ENCODE results near the gene USP17L30.
"Not testable (repeated sequence)": the region's sequence is repeated elsewhere in the genome, so short reads cannot be mapped to it uniquely, and the experiment has no call there.

Gene USP17L30, protein sequence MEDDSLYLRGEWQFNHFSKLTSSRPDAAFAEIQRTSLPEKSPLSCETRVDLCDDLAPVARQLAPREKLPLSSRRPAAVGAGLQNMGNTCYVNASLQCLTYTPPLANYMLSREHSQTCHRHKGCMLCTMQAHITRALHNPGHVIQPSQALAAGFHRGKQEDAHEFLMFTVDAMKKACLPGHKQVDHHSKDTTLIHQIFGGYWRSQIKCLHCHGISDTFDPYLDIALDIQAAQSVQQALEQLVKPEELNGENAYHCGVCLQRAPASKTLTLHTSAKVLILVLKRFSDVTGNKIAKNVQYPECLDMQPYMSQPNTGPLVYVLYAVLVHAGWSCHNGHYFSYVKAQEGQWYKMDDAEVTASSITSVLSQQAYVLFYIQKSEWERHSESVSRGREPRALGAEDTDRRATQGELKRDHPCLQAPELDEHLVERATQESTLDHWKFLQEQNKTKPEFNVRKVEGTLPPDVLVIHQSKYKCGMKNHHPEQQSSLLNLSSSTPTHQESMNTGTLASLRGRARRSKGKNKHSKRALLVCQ

DNA sequence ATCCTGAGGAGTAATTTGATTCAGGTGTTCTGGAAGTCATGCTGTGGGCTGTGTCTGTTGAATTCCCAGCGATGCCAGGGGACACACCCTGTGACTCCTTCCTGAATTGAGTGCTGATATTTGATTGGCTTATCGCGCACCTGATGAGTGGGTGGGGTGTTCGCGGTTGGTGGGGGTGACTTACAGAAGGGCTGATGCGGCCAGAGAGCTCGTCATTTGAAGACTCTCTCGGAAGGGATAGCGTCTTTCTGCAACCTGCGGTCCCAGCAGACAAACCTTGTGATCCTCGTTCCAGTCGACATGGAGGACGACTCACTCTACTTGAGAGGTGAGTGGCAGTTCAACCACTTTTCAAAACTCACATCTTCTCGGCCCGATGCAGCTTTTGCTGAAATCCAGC, at the start of gene USP17L30:
Gene USP17L30 (plus strand): TSS at position 301 of the 400 bp plus-strand sequence. CDS start 0 bp downstream, at position 301.
- not testable (repeated sequence) for H3K27ac ChIP-seq (ENCODE audit: low read depth, low read length); H3K27me3 ChIP-seq (ENCODE audit: insufficient read depth, low read length); H3K36me3 ChIP-seq (ENCODE audit: insufficient read depth, low read length)

DNA sequence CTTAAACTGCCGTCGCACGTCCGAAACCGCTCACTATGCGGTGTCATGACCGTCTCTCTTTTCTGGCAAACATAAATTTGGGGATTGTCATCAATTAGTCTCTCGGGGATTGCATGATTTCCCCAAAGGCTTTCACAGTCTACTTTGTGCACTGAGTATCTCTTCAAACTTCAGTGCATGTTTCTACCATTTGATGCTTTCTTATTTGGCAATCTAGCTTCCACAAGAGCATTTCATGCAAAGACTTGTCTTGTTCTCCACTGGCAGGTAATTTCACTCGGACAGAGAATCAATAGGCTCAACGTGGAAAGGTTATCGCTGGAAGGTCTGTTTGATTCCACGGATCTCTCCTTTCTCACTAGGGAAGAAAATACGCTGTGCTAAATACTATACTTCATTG, 38.7 kb upstream of the USP17L30 start:
- H3K27ac ChIP-seq (ENCODE audit: low read depth, low read length); H3K4me1 ChIP-seq (ENCODE audit: control insufficient read depth, insufficient read depth, low read length, unreplicated experiment); H2AFZ ChIP-seq (ENCODE audit: low read length, unreplicated experiment); H3K36me3 ChIP-seq (ENCODE audit: insufficient read depth, low read length); H3K27me3 ChIP-seq (ENCODE audit: insufficient read depth, low read length); H3K4me3 ChIP-seq (ENCODE audit: low read depth, low read length); H3K79me2 ChIP-seq (ENCODE audit: control insufficient read depth, insufficient read depth, low read length, unreplicated experiment): not testable (repeated sequence)

More for the DNA sequence above, at the start of gene USP17L30:
- H3K79me2 ChIP-seq (ENCODE audit: control insufficient read depth, insufficient read depth, low read length, unreplicated experiment); H3K4me3 ChIP-seq (ENCODE audit: low read depth, low read length); H3K4me1 ChIP-seq (ENCODE audit: control insufficient read depth, insufficient read depth, low read length, unreplicated experiment); H2AFZ ChIP-seq (ENCODE audit: low read length, unreplicated experiment): not testable (repeated sequence)

DNA sequence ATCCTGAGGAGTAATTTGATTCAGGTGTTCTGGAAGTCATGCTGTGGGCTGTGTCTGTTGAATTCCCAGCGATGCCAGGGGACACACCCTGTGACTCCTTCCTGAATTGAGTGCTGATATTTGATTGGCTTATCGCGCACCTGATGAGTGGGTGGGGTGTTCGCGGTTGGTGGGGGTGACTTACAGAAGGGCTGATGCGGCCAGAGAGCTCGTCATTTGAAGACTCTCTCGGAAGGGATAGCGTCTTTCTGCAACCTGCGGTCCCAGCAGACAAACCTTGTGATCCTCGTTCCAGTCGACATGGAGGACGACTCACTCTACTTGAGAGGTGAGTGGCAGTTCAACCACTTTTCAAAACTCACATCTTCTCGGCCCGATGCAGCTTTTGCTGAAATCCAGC, 38.1 kb upstream of the USP17L30 start, which contains the start of gene USP17L24:
Gene USP17L24 (plus strand): TSS at position 301 of the 400 bp plus-strand sequence. CDS start 0 bp downstream, at position 301.
- not testable (repeated sequence) for H3K27me3 ChIP-seq (ENCODE audit: insufficient read depth, low read length); H3K36me3 ChIP-seq (ENCODE audit: insufficient read depth, low read length); H3K4me1 ChIP-seq (ENCODE audit: control insufficient read depth, insufficient read depth, low read length, unreplicated experiment); H3K4me3 ChIP-seq (ENCODE audit: low read depth, low read length); H3K79me2 ChIP-seq (ENCODE audit: control insufficient read depth, insufficient read depth, low read length, unreplicated experiment); H2AFZ ChIP-seq (ENCODE audit: low read length, unreplicated experiment); H3K27ac ChIP-seq (ENCODE audit: low read depth, low read length)

DNA sequence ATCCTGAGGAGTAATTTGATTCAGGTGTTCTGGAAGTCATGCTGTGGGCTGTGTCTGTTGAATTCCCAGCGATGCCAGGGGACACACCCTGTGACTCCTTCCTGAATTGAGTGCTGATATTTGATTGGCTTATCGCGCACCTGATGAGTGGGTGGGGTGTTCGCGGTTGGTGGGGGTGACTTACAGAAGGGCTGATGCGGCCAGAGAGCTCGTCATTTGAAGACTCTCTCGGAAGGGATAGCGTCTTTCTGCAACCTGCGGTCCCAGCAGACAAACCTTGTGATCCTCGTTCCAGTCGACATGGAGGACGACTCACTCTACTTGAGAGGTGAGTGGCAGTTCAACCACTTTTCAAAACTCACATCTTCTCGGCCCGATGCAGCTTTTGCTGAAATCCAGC, 33.3 kb upstream of the USP17L30 start, which contains the start of gene USP17L25:
Gene USP17L25 (plus strand): TSS at position 301 of the 400 bp plus-strand sequence. CDS start 0 bp downstream, at position 301.
- not testable (repeated sequence) for H3K4me1 ChIP-seq (ENCODE audit: control insufficient read depth, insufficient read depth, low read length, unreplicated experiment); H2AFZ ChIP-seq (ENCODE audit: low read length, unreplicated experiment); H3K4me3 ChIP-seq (ENCODE audit: low read depth, low read length); H3K79me2 ChIP-seq (ENCODE audit: control insufficient read depth, insufficient read depth, low read length, unreplicated experiment); H3K27me3 ChIP-seq (ENCODE audit: insufficient read depth, low read length); H3K27ac ChIP-seq (ENCODE audit: low read depth, low read length); H3K36me3 ChIP-seq (ENCODE audit: insufficient read depth, low read length)

DNA sequence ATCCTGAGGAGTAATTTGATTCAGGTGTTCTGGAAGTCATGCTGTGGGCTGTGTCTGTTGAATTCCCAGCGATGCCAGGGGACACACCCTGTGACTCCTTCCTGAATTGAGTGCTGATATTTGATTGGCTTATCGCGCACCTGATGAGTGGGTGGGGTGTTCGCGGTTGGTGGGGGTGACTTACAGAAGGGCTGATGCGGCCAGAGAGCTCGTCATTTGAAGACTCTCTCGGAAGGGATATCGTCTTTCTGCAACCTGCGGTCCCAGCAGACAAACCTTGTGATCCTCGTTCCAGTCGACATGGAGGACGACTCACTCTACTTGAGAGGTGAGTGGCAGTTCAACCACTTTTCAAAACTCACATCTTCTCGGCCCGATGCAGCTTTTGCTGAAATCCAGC, 28.6 kb upstream of the USP17L30 start, which contains the start of gene USP17L26:
Gene USP17L26 (plus strand): TSS at position 301 of the 400 bp plus-strand sequence. CDS start 0 bp downstream, at position 301.
- not testable (repeated sequence) for H2AFZ ChIP-seq (ENCODE audit: low read length, unreplicated experiment); H3K36me3 ChIP-seq (ENCODE audit: insufficient read depth, low read length); H3K4me3 ChIP-seq (ENCODE audit: low read depth, low read length); H3K79me2 ChIP-seq (ENCODE audit: control insufficient read depth, insufficient read depth, low read length, unreplicated experiment); H3K27ac ChIP-seq (ENCODE audit: low read depth, low read length); H3K4me1 ChIP-seq (ENCODE audit: control insufficient read depth, insufficient read depth, low read length, unreplicated experiment); H3K27me3 ChIP-seq (ENCODE audit: insufficient read depth, low read length)

DNA sequence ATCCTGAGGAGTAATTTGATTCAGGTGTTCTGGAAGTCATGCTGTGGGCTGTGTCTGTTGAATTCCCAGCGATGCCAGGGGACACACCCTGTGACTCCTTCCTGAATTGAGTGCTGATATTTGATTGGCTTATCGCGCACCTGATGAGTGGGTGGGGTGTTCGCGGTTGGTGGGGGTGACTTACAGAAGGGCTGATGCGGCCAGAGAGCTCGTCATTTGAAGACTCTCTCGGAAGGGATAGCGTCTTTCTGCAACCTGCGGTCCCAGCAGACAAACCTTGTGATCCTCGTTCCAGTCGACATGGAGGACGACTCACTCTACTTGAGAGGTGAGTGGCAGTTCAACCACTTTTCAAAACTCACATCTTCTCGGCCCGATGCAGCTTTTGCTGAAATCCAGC, 23.8 kb upstream of the USP17L30 start, which contains the start of gene USP17L5:
Gene USP17L5 (plus strand): TSS at position 301 of the 400 bp plus-strand sequence. CDS start 0 bp downstream, at position 301.
- H3K4me1 ChIP-seq (ENCODE audit: control insufficient read depth, insufficient read depth, low read length, unreplicated experiment); H3K79me2 ChIP-seq (ENCODE audit: control insufficient read depth, insufficient read depth, low read length, unreplicated experiment); H3K4me3 ChIP-seq (ENCODE audit: low read depth, low read length); H3K36me3 ChIP-seq (ENCODE audit: insufficient read depth, low read length); H3K27me3 ChIP-seq (ENCODE audit: insufficient read depth, low read length); H2AFZ ChIP-seq (ENCODE audit: low read length, unreplicated experiment); H3K27ac ChIP-seq (ENCODE audit: low read depth, low read length): not testable (repeated sequence)

DNA sequence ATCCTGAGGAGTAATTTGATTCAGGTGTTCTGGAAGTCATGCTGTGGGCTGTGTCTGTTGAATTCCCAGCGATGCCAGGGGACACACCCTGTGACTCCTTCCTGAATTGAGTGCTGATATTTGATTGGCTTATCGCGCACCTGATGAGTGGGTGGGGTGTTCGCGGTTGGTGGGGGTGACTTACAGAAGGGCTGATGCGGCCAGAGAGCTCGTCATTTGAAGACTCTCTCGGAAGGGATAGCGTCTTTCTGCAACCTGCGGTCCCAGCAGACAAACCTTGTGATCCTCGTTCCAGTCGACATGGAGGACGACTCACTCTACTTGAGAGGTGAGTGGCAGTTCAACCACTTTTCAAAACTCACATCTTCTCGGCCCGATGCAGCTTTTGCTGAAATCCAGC, 19.1 kb upstream of the USP17L30 start, which contains the start of gene USP17L27:
Gene USP17L27 (plus strand): TSS at position 301 of the 400 bp plus-strand sequence. CDS start 0 bp downstream, at position 301.
- H3K36me3 ChIP-seq (ENCODE audit: insufficient read depth, low read length); H3K27me3 ChIP-seq (ENCODE audit: insufficient read depth, low read length); H3K4me1 ChIP-seq (ENCODE audit: control insufficient read depth, insufficient read depth, low read length, unreplicated experiment); H3K79me2 ChIP-seq (ENCODE audit: control insufficient read depth, insufficient read depth, low read length, unreplicated experiment); H3K27ac ChIP-seq (ENCODE audit: low read depth, low read length); H2AFZ ChIP-seq (ENCODE audit: low read length, unreplicated experiment); H3K4me3 ChIP-seq (ENCODE audit: low read depth, low read length): not testable (repeated sequence)

DNA sequence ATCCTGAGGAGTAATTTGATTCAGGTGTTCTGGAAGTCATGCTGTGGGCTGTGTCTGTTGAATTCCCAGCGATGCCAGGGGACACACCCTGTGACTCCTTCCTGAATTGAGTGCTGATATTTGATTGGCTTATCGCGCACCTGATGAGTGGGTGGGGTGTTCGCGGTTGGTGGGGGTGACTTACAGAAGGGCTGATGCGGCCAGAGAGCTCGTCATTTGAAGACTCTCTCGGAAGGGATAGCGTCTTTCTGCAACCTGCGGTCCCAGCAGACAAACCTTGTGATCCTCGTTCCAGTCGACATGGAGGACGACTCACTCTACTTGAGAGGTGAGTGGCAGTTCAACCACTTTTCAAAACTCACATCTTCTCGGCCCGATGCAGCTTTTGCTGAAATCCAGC, 14.3 kb upstream of the USP17L30 start, which contains the start of gene USP17L28:
Gene USP17L28 (plus strand): TSS at position 301 of the 400 bp plus-strand sequence. CDS start 0 bp downstream, at position 301.
- not testable (repeated sequence) for H3K4me3 ChIP-seq (ENCODE audit: low read depth, low read length); H3K79me2 ChIP-seq (ENCODE audit: control insufficient read depth, insufficient read depth, low read length, unreplicated experiment); H3K36me3 ChIP-seq (ENCODE audit: insufficient read depth, low read length); H2AFZ ChIP-seq (ENCODE audit: low read length, unreplicated experiment); H3K27me3 ChIP-seq (ENCODE audit: insufficient read depth, low read length); H3K4me1 ChIP-seq (ENCODE audit: control insufficient read depth, insufficient read depth, low read length, unreplicated experiment); H3K27ac ChIP-seq (ENCODE audit: low read depth, low read length)

DNA sequence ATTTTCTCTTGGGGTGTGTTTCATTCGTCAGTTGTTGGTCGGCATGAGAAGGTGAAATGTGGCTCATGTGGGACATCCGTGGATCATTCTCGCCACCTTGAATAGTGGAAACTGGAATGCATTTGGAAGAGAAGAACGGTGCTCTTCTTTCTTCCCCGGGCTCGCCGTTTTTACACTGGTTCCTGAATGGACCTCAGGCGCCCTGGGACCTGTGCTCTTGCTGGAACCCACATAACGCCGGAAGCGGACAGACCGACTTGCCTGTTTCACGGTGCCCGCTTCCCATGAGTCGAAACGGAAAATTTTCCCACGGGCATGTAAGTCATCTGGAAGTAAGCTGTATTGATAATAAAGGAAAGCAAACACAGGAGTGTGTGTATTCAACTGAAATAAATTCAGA, 12.1 kb upstream of the USP17L30 start:
- H3K36me3 ChIP-seq (ENCODE audit: insufficient read depth, low read length); H3K27ac ChIP-seq (ENCODE audit: low read depth, low read length); H3K4me1 ChIP-seq (ENCODE audit: control insufficient read depth, insufficient read depth, low read length, unreplicated experiment): not testable (repeated sequence)

DNA sequence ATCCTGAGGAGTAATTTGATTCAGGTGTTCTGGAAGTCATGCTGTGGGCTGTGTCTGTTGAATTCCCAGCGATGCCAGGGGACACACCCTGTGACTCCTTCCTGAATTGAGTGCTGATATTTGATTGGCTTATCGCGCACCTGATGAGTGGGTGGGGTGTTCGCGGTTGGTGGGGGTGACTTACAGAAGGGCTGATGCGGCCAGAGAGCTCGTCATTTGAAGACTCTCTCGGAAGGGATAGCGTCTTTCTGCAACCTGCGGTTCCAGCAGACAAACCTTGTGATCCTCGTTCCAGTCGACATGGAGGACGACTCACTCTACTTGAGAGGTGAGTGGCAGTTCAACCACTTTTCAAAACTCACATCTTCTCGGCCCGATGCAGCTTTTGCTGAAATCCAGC, 9.6 kb upstream of the USP17L30 start, which contains the start of gene USP17L29:
Gene USP17L29 (plus strand): TSS at position 301 of the 400 bp plus-strand sequence. CDS start 0 bp downstream, at position 301.
- not testable (repeated sequence) for H3K79me2 ChIP-seq (ENCODE audit: control insufficient read depth, insufficient read depth, low read length, unreplicated experiment); H3K27ac ChIP-seq (ENCODE audit: low read depth, low read length); H2AFZ ChIP-seq (ENCODE audit: low read length, unreplicated experiment); H3K36me3 ChIP-seq (ENCODE audit: insufficient read depth, low read length); H3K4me3 ChIP-seq (ENCODE audit: low read depth, low read length); H3K4me1 ChIP-seq (ENCODE audit: control insufficient read depth, insufficient read depth, low read length, unreplicated experiment); H3K27me3 ChIP-seq (ENCODE audit: insufficient read depth, low read length)

More for the DNA sequence above, 12.1 kb upstream of the USP17L30 start:
- not testable (repeated sequence) for H2AFZ ChIP-seq (ENCODE audit: low read length, unreplicated experiment); H3K79me2 ChIP-seq (ENCODE audit: control insufficient read depth, insufficient read depth, low read length, unreplicated experiment); H3K27me3 ChIP-seq (ENCODE audit: insufficient read depth, low read length); H3K4me3 ChIP-seq (ENCODE audit: low read depth, low read length)
